Measurements from ENCODE around the gene DEXI.

- TF ChIP-seq POLR2A (IDR thresholded peaks at IDR 0.05; ENCODE audit: low read depth, low read length) (no peak), POU2F2 (IDR thresholded peaks at IDR 0.05; ENCODE audit: low read depth, low read length) (no peak)
Measured at GRCh38 chr16:10926867-10927266, 15.4 kb downstream of the DEXI start.

All from GM12891 (cell line).